CD4-positive, alpha-beta T cell treated with Interleukin-4 for 4 hours (primary cell): ENCODE data around the gene INPPL1.
A peak's percentile ranks its signal among the peaks of the same experiment; 100 is the strongest.

Experiments
- DNase-seq: peaks from one replicate; pipeline ENCODE4 v3.0.0-alpha.2; 2020

INPPL1 gene

GRCh38 chr11:72233773-72234513, 9.4 kb downstream of the INPPL1 start:
- no peak for DNase-seq

GRCh38 chr11:72234514-72234830, 9.9 kb downstream of the INPPL1 start:
- no peak for DNase-seq

DNA sequence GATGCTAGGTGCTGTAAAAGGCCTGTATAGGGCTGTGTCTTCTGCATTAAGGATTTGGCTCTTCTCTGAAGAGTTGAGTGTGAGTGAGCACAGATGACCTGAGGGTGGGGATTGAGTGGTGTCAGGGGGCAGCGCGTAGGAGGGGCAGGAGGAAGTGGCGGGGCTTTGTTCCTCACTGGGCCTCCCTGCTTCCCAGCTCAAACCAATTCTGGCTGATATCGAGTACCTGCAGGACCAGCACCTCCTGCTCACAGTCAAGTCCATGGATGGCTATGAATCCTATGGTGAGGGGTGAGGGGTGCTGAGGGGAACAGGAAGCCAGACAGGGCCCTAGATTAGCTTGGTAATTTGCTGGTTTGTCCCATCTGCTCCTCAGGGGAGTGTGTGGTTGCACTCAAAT, 10.4 kb downstream of the INPPL1 start:
- DNase-seq, result no peak

- no peak for DNase-seq
Observed at GRCh38 chr11:72235351-72236057, 10.9 kb downstream of the INPPL1 start.

DNA sequence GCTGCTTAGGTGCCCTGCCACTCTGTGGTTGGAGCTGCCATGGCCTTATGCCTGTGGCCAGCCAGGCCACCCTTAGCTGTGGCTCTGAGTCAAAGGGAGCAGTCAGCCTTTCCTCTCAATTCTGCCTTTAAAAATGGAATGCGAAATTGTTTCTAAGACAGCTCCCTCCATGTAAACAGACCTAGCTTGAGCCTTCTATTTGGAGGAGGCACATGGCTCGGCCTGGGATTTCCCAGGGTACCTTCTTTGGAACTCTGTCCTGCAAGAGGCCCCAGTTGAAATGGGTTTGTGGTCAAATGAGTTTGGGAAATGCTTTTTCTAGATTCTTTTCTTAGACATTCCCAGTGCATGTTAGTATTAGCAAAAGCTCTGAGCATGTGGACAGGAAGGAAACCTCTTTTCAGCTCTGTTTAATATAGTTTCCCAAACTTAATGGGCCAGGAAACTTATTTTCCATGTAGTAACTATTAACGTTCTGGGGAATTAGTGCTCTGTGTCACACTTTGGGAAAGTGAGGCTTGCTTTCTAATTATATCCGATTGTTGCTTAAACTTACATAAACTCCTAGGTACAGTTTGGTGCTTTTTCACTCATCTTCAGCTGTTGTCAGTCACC, 11.6 kb downstream of the INPPL1 start:
- DNase-seq, result no peak

- no peak for DNase-seq
Observed at GRCh38 chr11:72236774-72237111, 12.2 kb downstream of the INPPL1 start.

GRCh38 chr11:72237112-72237931, 12.8 kb downstream of the INPPL1 start:
- DNase-seq, result no peak

- peak; percentile 45 for DNase-seq
Observed at GRCh38 chr11:72238040-72238450, 13.5 kb downstream of the INPPL1 start.

GRCh38 chr11:72238492-72239312, 14.1 kb downstream of the INPPL1 start:
- DNase-seq, result no peak

GRCh38 chr11:72239313-72239848, 14.8 kb downstream of the INPPL1 start:
- DNase-seq, result no peak

DNA sequence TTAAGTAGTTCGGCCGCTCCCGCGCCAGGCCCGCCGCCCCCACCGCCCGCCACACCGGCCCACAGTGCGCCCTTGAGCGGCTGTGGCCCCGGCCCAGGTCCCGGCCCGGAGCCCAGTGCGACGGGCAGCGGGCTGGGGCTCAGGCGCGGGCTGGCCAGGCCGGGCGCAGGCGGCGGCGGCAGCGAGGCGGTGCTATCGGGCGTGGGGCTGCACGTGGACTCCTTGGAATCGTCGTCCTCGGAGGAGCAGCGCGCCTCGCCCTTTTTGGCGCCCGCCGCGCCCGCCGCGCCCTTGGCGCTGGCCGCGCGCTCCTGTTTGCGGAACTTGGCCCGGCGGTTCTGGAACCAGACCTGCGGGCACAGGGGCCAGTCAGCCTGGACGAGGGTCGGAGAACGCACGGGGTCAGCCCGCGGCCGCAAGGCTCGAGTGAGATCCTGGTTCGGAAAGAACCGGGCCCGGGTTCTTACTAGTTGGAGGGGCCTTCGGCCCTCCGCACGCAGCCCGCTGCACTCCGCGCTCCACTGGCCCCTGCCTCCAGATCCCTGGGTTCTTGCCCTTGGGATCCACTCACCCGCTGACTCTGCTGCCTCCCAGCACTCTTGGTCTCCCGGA, 15.4 kb downstream of the INPPL1 start:
- no peak for DNase-seq

- no peak for DNase-seq
Observed at GRCh38 chr11:72240461-72241290, 16.1 kb downstream of the INPPL1 start.

- no peak for DNase-seq
Observed at GRCh38 chr11:72241291-72241781, 16.8 kb downstream of the INPPL1 start.

- DNase-seq, result no peak
Observed at GRCh38 chr11:72242141-72242540, 17.6 kb downstream of the INPPL1 start.

- DNase-seq, result no peak
Observed at GRCh38 chr11:72243173-72244059, 18.8 kb downstream of the INPPL1 start.

- DNase-seq, result no peak
Observed at GRCh38 chr11:72244060-72244360, 19.4 kb downstream of the INPPL1 start, which contains the start of gene PHOX2A. PHOX2A (minus strand) TSS chr11:72244176; CDS start chr11:72244004, 172 bp downstream.

- no peak for DNase-seq
Observed at GRCh38 chr11:72244361-72245262, 20.0 kb downstream of the INPPL1 start.

DNA sequence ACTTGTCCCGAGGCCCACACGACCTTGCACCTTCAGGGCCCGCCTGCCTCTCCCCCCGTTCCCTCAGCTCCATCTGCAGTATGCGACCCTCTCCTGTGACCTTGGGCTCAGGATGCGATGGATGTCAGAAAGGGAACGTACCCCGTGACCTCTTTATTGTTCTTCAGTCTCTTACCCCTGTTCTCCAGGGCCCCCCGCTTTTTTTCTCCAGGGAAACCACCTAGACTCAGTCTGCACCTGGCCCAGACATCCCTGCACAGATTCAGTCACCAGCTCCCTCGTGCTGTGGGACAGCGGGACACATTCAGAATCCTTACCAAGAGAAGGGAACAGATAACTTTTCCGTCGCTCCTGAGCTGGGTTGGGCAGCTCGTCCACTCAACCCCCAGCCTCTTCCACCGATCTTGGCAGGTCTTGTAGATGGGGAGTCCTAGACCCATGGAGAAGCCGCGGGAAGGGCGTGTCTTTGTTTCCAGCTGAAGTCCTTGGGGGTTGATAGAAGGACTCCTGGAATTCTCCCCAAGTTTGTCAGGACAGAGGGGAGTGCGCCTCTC, 20.8 kb downstream of the INPPL1 start:
- no peak for DNase-seq
